Coronary artery (tissue), 2 donors: ENCODE results near the gene BSCL2.
"Not testable (repeated sequence)": the region's sequence is repeated elsewhere in the genome, so short reads cannot be mapped to it uniquely, and the experiment has no call there.

ENCODE experiments used
- DNase-seq: peaks from one replicate; pipeline ENCODE4 v3.0.0-alpha.2; 2017; ENCODE audit warnings: low spot score
- H3K27ac ChIP-seq, 2 donors: fragments of 200-600 bp; sonication (generic); one replicate each; pipeline ENCODE4 v1.5.1; 2016 to 2019
- H3K4me3 ChIP-seq: fragments of 200-600 bp; sonication (generic); 2 replicates; pipeline ENCODE4 v1.5.1; 2016; ENCODE audit warnings: mild to moderate bottlenecking, moderate library complexity
- CTCF ChIP-seq: fragments of 200-600 bp; sonication (generic); IDR thresholded peaks from one replicate; pipeline ENCODE4 v1.5.1; 2019; ENCODE audit warnings: antibody characterized with exemption

The BSCL2 gene

DNA sequence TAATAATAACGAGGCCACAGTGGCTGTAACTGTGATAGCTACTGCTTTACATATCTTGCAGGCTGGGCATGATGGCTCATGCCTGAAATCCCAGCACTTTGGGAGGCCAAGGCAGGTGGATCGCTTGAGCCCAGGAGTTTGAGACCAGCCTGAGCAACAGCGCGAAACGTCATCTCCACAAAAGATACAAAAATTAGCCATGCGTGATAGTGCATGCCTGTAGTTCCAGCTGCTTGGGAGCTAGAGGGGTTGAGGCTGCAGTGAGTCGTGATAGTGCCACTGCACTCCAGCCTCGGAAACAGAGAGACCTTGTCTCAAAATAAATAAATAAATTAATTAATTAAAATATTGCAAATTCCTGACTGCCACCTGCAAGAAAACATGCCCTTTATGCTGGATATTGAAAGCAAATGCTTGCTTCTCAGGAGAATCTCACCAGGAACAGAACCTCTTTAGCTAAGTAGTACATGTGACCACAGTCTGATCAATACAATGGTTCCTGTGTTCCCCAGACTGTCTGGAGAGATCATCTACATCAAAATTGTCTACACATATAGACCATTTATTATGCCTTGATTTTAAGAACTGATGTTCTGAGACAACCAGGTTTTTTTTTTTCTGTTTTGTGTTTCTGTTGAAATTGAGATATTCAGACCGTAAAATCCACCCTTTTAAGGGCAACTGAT, 40.4 kb upstream of the BSCL2 start:
- no peak for DNase-seq
- H3K4me3 ChIP-seq: no peak overlapping the region
- no peak overlapping the region for H3K27ac ChIP-seq
- no peak for TF ChIP-seq CTCF

GRCh38 chr11:62737196-62737595, 30.0 kb upstream of the BSCL2 start:
- no peak for TF ChIP-seq CTCF
- no peak for DNase-seq
- no peak overlapping the region for H3K4me3 ChIP-seq

DNA sequence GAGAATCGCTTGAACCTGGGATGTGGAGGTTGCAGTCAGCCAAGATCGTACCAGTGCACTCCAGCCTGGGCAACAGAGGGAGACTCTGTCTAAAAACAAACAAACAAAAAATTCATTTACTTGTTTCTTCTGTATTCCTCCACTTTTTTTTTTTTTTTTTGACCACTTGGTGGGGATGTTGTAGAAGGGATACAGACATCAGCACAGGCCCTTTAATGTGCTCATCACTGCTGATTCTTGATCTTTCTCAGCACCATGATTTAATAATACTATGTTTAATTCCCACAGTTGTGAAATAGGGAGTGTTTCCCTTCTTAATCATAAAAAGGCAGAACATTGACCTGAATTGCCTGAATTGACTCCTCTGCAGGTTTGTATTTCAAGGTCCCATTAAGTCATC, 25.6 kb upstream of the BSCL2 start:
- no peak overlapping the region for H3K4me3 ChIP-seq
- no peak for TF ChIP-seq CTCF
- H3K27ac ChIP-seq: no peak overlapping the region
- no peak for DNase-seq

More at GRCh38 chr11:62737196-62737595, 30.0 kb upstream of the BSCL2 start:
- H3K27ac ChIP-seq: no peak overlapping the region

DNA sequence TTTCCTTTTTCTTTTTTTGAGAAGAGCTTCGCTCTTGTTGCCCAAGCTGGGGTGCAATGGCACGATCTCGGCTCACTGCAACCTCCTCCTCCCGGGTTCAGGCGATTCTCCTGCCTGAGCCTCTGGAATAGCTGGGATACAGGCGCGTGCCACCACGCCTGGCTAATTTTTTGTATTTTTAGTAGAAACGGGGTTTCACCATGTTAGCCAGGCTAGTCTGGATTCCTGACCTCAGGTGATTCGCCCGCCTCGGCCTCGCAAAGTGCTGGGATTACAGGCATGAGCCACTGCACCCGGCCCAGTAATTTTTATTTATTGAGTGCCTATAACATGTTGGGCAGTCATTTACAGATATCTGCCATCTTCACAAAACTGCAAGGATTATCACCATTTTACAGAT, 22.9 kb upstream of the BSCL2 start:
- not testable (repeated sequence) for H3K4me3 ChIP-seq, DNase-seq, H3K27ac ChIP-seq

GRCh38 chr11:62728171-62728988, 21.2 kb upstream of the BSCL2 start, which contains the start of gene TTC9C:
TSS of gene TTC9C (plus strand) at chr11:62728486. CDS start at chr11:62728849, 363 bp downstream.
- Histone ChIP-seq H3K27ac (peak within 1 kb of the TSS; percentile 87 to 96), H3K4me3 (peak within 1 kb of the TSS; percentile 79)
- TF ChIP-seq CTCF: no peak
- DNase-seq: peak; percentile 94

DNA sequence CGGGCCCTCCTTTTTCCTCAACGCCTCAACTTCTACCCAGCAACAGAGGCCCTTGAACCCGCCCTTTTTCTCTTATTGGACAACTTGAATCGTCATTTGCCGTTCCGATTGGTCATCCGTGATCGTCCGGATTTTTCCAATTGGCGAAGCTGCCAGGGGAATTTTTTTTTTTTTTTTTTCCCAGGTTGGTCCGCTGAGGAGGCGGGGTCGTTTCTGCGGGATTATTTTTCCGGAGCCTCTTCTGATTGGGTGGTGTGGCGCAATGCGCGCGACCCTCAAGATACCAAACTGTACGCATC, 20.6 kb upstream of the BSCL2 start:
- DNase-seq: peak; percentile 91
- no peak for TF ChIP-seq CTCF
- Histone ChIP-seq H3K27ac (peak overlapping the region; percentile 87 to 96), H3K4me3 (peak overlapping the region; percentile 79)

- TF ChIP-seq CTCF: no peak
Measured at GRCh38 chr11:62727165-62727871, 20.1 kb upstream of the BSCL2 start, which contains the start of gene HNRNPUL2. TSS of gene HNRNPUL2 (minus strand) at chr11:62727457. CDS start at chr11:62727156, 301 bp downstream.

More at GRCh38 chr11:62727165-62727871, 20.1 kb upstream of the BSCL2 start, which contains the start of gene HNRNPUL2:
- DNase-seq: peak; percentile 98
- Histone ChIP-seq H3K27ac (peak within 1 kb of the TSS; percentile 87 to 96), H3K4me3 (peak within 1 kb of the TSS; percentile 79)
